H1 (cell line): ENCODE data around the gene MANF. TPM values are rescaled to one million over a fixed set of nuclear protein-coding genes. Genes with fewer than 3 reads are reported as not detected.

ENCODE experiments used
- EZH2 ChIP-seq: fragments of 200-600 bp; sonication (generic); IDR thresholded peaks from 2 replicates; pipeline ENCODE4 v1.7.1; 2012; ENCODE audit warnings: low read depth, mild to moderate bottlenecking, moderate library complexity, low read length, inconsistent platforms; ENCODE audit not compliant: severe bottlenecking
- polyA plus RNA-seq, 7 experiments: library from polyadenylated mRNA; depleted of rRNA in 3 of 7; stranded (reverse) in 5 of 7; unstranded in 2 of 7; fragments of >200 nt in 5 of 7; fragments of 200-250 nt in 2 of 7; gene quantifications; 1 replicate in 5 of 7; 2 replicates in 1 of 7; 4 replicates in 1 of 7; pipeline versions ENCODE4 v1.2.1 to v1.2.3, GENCODE V29; 2011 to 2013; ENCODE audit warnings: missing spikeins in 2 of 7, mixed read lengths in 2 of 7
- total RNA-seq: library from RNA; stranded (reverse); fragmentation: NEBNext Ultra II Directional; extraction: Animal tissue kit (Norgen Biotek cat#: 25700); gene quantifications from 2 replicates; pipeline ENCODE4 v1.2.1, GENCODE V29; 2021

MANF gene
- total and polyA plus RNA-seq, 2 of the 8 experiments (the other 6 are each of a cell fraction or from before 2014, with no cell fraction given) = 37.5 to 159 TPM

GRCh38 chr3:51408813-51409212, 23.7 kb downstream of the MANF start (continued):
- TF ChIP-seq EZH2 = no peak
